ENCODE data around the gene DNAJC21.

DNA sequence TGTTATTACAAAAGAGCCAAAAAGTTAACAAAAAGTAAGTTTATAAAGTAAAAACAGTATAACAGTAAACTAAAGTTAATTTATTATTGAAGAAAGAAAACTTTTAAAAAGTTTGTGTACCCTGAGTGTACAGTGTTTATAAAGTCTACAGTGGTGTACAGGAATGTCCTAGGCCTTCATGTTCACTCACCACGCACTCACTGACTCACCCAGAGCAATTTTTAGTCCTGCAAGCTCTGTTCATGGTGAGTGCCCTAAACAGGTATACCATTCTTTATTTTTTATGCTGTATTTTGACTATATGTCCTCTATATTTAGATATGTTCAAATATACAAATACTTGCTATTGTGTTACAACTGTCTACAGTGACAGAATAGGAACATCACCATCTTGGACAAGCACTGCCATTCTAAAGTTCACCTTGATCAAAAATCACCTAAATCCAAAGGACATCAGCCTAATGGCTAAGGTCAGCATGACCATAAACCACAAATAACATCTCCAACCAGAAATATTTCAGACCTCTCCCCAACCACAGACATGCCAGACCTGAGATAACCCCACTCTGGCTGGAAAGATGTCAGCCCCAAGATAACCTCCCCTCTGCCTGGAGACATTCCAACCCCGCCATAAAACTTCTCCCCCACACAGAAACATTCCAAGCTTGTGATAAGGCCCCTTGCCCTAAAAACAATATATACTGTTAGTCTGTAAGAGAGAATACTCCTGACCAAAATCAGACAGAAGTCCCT lies 62.3 kb downstream of the DNAJC21 start:
- no peak for TF ChIP-seq POLR2A (IDR thresholded peaks at IDR 0.05)
- TF ChIP-seq, protein P1, sequence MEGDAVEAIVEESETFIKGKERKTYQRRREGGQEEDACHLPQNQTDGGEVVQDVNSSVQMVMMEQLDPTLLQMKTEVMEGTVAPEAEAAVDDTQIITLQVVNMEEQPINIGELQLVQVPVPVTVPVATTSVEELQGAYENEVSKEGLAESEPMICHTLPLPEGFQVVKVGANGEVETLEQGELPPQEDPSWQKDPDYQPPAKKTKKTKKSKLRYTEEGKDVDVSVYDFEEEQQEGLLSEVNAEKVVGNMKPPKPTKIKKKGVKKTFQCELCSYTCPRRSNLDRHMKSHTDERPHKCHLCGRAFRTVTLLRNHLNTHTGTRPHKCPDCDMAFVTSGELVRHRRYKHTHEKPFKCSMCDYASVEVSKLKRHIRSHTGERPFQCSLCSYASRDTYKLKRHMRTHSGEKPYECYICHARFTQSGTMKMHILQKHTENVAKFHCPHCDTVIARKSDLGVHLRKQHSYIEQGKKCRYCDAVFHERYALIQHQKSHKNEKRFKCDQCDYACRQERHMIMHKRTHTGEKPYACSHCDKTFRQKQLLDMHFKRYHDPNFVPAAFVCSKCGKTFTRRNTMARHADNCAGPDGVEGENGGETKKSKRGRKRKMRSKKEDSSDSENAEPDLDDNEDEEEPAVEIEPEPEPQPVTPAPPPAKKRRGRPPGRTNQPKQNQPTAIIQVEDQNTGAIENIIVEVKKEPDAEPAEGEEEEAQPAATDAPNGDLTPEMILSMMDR (IDR thresholded peaks at IDR 0.05): no peak

Measured in heart left ventricle (tissue), 13 donors.